ENCODE data around the gene RGS6. TPM values are rescaled to one million over a fixed set of nuclear protein-coding genes. Genes with fewer than 3 reads are reported as not detected.

The RGS6 gene
- total and polyA plus RNA-seq, 5 donors from 2014 or later, result 0.13 to 1.5 (median 0.69) TPM

DNA sequence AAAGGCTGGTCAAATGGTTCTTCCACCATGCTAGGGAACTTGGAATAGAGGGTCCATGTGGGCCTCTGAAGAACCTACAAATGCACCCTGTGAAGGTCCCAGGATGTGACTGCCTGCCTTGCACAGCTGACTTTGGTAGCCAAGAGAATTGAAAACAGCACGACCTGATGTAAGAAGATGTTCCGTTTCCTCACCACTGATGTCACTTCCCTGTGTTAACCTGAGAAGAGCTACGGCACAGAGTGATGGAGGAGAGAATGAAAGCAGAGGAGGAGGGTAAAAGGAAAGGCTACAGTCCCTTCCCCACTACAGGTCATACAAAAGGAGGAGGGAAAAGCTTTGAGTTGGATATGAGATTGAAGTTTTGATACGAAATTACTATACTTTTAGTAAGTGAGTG, 328.8 kb downstream of the RGS6 start:
- peaks cover 0 to 7% (median 2%) of the 10 kb centered on the region in 7 donors for H3K9me3 Mint-ChIP-seq
- H3K27ac ChIP-seq (ENCODE audit: insufficient read depth, low read length, poor library complexity, severe bottlenecking), result no peak overlapping the region
- no peaks in the 10 kb centered on the region for H3K4me1 ChIP-seq (ENCODE audit: control insufficient read depth, insufficient read depth, low read length, poor library complexity, severe bottlenecking)
- ATAC-seq (ENCODE audit: low read depth in 2 of 2) (no peak), DNase-seq (no peak)
- no peaks in the 10 kb centered on the region for H3K36me3 ChIP-seq (ENCODE audit: control insufficient read depth, insufficient read depth, low read length)
- H3K36me3 Mint-ChIP-seq, result no peaks in the 10 kb centered on the region
- no peak overlapping the region for H3K4me3 Mint-ChIP-seq
- no peak overlapping the region for H3K4me3 ChIP-seq (ENCODE audit: low read depth, low read length)
- H3K9me3 ChIP-seq (ENCODE audit: control insufficient read depth in 2 of 2, low read length in 2 of 2), result no peaks in the 10 kb centered on the region
- peaks cover 12% of the 10 kb centered on the region for H3K27me3 Mint-ChIP-seq
- no peak overlapping the region for H3K27ac Mint-ChIP-seq
- peaks cover 0 to 2% (median 0%) of the 10 kb centered on the region in 4 donors for H3K4me1 Mint-ChIP-seq
- peaks cover 4% of the 10 kb centered on the region for H3K27me3 ChIP-seq (ENCODE audit: control insufficient read depth, insufficient read depth, low read length)

- Histone ChIP-seq H3K4me1 (ENCODE audit: control insufficient read depth, insufficient read depth, low read length, poor library complexity, severe bottlenecking) (no peaks in the 10 kb centered on the region), H3K4me3 (ENCODE audit: low read depth, low read length) (no peak overlapping the region), H3K27me3 (ENCODE audit: control insufficient read depth, insufficient read depth, low read length) (peaks cover 4% of the 10 kb centered on the region), H3K27ac (ENCODE audit: insufficient read depth, low read length, poor library complexity, severe bottlenecking) (no peak overlapping the region), H3K9me3 (ENCODE audit: control insufficient read depth in 2 of 2, low read length in 2 of 2) (no peaks in the 10 kb centered on the region), H3K36me3 (ENCODE audit: control insufficient read depth, insufficient read depth, low read length) (no peaks in the 10 kb centered on the region)
- H3K36me3 Mint-ChIP-seq, result no peaks in the 10 kb centered on the region
- peaks cover 0 to 7% (median 2%) of the 10 kb centered on the region in 7 donors for H3K9me3 Mint-ChIP-seq
- no peak for ATAC-seq (ENCODE audit: low read depth in 2 of 2)
- H3K4me3 Mint-ChIP-seq, result no peak overlapping the region
- H3K4me1 Mint-ChIP-seq, result peaks cover 0 to 2% (median 0%) of the 10 kb centered on the region in 4 donors
- DNase-seq, result no peak
- no peak overlapping the region for H3K27ac Mint-ChIP-seq
- H3K27me3 Mint-ChIP-seq, result peaks cover 12% of the 10 kb centered on the region
Observed at GRCh38 chr14:72262771-72263170, 330.5 kb downstream of the RGS6 start.

- peaks cover 12% of the 10 kb centered on the region for H3K27me3 Mint-ChIP-seq
- H3K4me3 ChIP-seq (ENCODE audit: low read depth, low read length), result no peak overlapping the region
- H3K9me3 ChIP-seq (ENCODE audit: control insufficient read depth in 2 of 2, low read length in 2 of 2), result no peaks in the 10 kb centered on the region
- H3K4me1 Mint-ChIP-seq, result peaks cover 0 to 2% (median 0%) of the 10 kb centered on the region in 4 donors
- no peaks in the 10 kb centered on the region for H3K36me3 Mint-ChIP-seq
- no peak for DNase-seq
- peaks cover 0 to 7% (median 1%) of the 10 kb centered on the region in 7 donors for H3K9me3 Mint-ChIP-seq
- no peak overlapping the region for H3K27ac ChIP-seq (ENCODE audit: insufficient read depth, low read length, poor library complexity, severe bottlenecking)
- no peak overlapping the region for H3K4me3 Mint-ChIP-seq
- H3K36me3 ChIP-seq (ENCODE audit: control insufficient read depth, insufficient read depth, low read length), result no peaks in the 10 kb centered on the region
- H3K27me3 ChIP-seq (ENCODE audit: control insufficient read depth, insufficient read depth, low read length), result peaks cover 4% of the 10 kb centered on the region
- H3K4me1 ChIP-seq (ENCODE audit: control insufficient read depth, insufficient read depth, low read length, poor library complexity, severe bottlenecking), result no peaks in the 10 kb centered on the region
- no peak for ATAC-seq (ENCODE audit: low read depth in 2 of 2)
- no peak overlapping the region for H3K27ac Mint-ChIP-seq
Observed at GRCh38 chr14:72264716-72265115, 332.5 kb downstream of the RGS6 start.

DNA sequence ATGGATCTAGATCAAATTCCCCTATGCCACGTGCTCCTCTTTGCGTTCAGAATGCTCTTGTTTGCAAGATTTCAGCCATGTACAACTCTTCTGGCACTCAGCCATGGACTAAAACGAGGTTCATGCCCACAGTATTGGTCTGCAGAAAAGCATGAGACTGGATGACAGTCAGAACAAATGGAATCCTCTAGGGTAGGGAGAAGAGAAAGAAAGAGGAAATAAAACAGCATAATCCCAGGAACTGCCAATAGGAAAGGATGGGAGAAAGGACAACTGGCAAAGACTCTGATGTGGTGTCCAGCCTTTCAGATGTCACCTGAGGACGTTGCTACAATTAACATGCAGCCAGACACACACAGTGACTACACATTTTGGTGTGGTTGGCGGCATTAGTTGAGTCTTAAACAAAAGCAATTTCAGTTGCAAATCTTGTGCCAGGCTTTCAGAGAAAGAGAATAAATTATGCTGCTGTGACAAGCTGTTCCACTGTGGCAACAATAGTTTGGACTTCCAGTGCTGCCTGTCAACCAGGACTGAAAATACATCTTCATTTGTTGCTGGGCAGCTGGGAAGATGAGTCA, 338.0 kb downstream of the RGS6 start:
- Mint-ChIP-seq H3K9me3 (peaks cover 0 to 4% (median 2%) of the 10 kb centered on the region in 7 donors), H3K27me3 (no peaks in the 10 kb centered on the region), H3K27ac (peak overlapping the region in 1 of 3 donors; percentile 5), H3K4me1 (no peaks in the 10 kb centered on the region), H3K36me3 (no peaks in the 10 kb centered on the region), H3K4me3 (no peak overlapping the region)
- ATAC-seq (ENCODE audit: low read depth in 2 of 2) (no peak), DNase-seq (no peak)
- H3K36me3 ChIP-seq (ENCODE audit: control insufficient read depth, insufficient read depth, low read length), result no peaks in the 10 kb centered on the region
- H3K27ac ChIP-seq (ENCODE audit: insufficient read depth, low read length, poor library complexity, severe bottlenecking), result no peak overlapping the region
- no peaks in the 10 kb centered on the region for H3K4me1 ChIP-seq (ENCODE audit: control insufficient read depth, insufficient read depth, low read length, poor library complexity, severe bottlenecking)
- H3K4me3 ChIP-seq (ENCODE audit: low read depth, low read length), result no peak overlapping the region
- peaks cover 2% of the 10 kb centered on the region for H3K27me3 ChIP-seq (ENCODE audit: control insufficient read depth, insufficient read depth, low read length)
- no peaks in the 10 kb centered on the region for H3K9me3 ChIP-seq (ENCODE audit: control insufficient read depth in 2 of 2, low read length in 2 of 2)

- Mint-ChIP-seq H3K4me1 (no peaks in the 10 kb centered on the region), H3K27me3 (peaks cover 3% of the 10 kb centered on the region), H3K9me3 (peaks cover 0 to 4% (median 1%) of the 10 kb centered on the region in 7 donors), H3K27ac (no peak overlapping the region), H3K4me3 (no peak overlapping the region), H3K36me3 (no peaks in the 10 kb centered on the region)
- Histone ChIP-seq H3K36me3 (ENCODE audit: control insufficient read depth, insufficient read depth, low read length) (no peaks in the 10 kb centered on the region), H3K27me3 (ENCODE audit: control insufficient read depth, insufficient read depth, low read length) (peaks cover 2% of the 10 kb centered on the region), H3K27ac (ENCODE audit: insufficient read depth, low read length, poor library complexity, severe bottlenecking) (no peak overlapping the region), H3K9me3 (ENCODE audit: control insufficient read depth in 2 of 2, low read length in 2 of 2) (no peaks in the 10 kb centered on the region), H3K4me1 (ENCODE audit: control insufficient read depth, insufficient read depth, low read length, poor library complexity, severe bottlenecking) (no peaks in the 10 kb centered on the region), H3K4me3 (ENCODE audit: low read depth, low read length) (no peak overlapping the region)
- ATAC-seq (ENCODE audit: low read depth in 2 of 2) (no peak), DNase-seq (no peak)
Observed at GRCh38 chr14:72270749-72271148, 338.5 kb downstream of the RGS6 start.

DNA sequence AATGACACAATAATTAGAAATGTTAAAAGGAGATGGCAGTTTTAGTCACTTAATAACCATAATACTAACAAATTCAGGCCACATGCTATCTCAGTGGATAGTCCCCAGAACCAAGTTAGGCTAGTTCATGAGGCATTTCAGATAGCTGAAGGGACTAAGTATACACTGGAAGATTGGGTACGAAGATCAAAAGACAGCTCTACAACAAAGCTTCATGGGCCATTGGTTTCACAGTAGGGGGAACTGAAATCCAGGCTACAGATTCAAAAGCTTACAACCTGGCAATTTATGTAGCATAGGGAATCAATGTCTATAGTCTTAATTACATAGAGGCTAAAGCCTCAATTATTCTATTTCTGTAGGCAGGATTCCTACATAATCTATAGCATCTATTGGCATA, 343.0 kb downstream of the RGS6 start:
- H3K9me3 Mint-ChIP-seq, result peaks cover 0 to 4% (median 1%) of the 10 kb centered on the region in 7 donors

DNA sequence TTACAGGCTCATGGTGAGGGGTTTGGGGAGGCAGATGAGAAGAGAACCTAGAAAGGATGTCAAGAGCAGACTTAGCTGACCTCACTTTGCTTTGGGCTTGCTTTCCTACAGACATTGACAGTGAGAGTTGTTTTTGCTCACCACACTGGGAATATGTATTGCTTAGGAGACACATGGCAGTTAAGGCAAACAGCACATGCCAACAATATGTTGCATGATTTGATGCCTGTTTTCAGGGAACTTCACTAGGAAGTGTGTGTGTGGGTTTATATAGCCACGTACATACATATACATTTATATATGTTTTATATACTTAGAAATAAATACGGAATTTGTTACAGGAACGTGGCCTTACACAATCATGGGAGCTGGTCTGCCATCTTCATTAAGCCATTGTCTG, 346.1 kb downstream of the RGS6 start:
- no peak overlapping the region for H3K27ac Mint-ChIP-seq
- H3K9me3 ChIP-seq (ENCODE audit: control insufficient read depth in 2 of 2, low read length in 2 of 2), result peaks cover 3 to 4% of the 10 kb centered on the region in 2 experiments
- no peaks in the 10 kb centered on the region for H3K36me3 Mint-ChIP-seq
- no peaks in the 10 kb centered on the region for H3K4me1 ChIP-seq (ENCODE audit: control insufficient read depth, insufficient read depth, low read length, poor library complexity, severe bottlenecking)
- no peak for DNase-seq
- no peak overlapping the region for H3K27ac ChIP-seq (ENCODE audit: insufficient read depth, low read length, poor library complexity, severe bottlenecking)
- H3K4me3 ChIP-seq (ENCODE audit: low read depth, low read length), result no peak overlapping the region
- no peaks in the 10 kb centered on the region for H3K4me1 Mint-ChIP-seq
- H3K27me3 Mint-ChIP-seq, result peaks cover 4% of the 10 kb centered on the region
- H3K27me3 ChIP-seq (ENCODE audit: control insufficient read depth, insufficient read depth, low read length), result no peaks in the 10 kb centered on the region
- H3K9me3 Mint-ChIP-seq, result peaks cover 0 to 9% (median 5%) of the 10 kb centered on the region in 7 donors
- ATAC-seq (ENCODE audit: low read depth in 2 of 2), result no peak
- H3K36me3 ChIP-seq (ENCODE audit: control insufficient read depth, insufficient read depth, low read length), result no peaks in the 10 kb centered on the region
- no peak overlapping the region for H3K4me3 Mint-ChIP-seq

More for the DNA sequence above, 343.0 kb downstream of the RGS6 start:
- H3K36me3 Mint-ChIP-seq, result no peaks in the 10 kb centered on the region
- no peak overlapping the region for H3K27ac ChIP-seq (ENCODE audit: insufficient read depth, low read length, poor library complexity, severe bottlenecking)
- H3K4me1 ChIP-seq (ENCODE audit: control insufficient read depth, insufficient read depth, low read length, poor library complexity, severe bottlenecking), result no peaks in the 10 kb centered on the region
- no peaks in the 10 kb centered on the region for H3K9me3 ChIP-seq (ENCODE audit: control insufficient read depth in 2 of 2, low read length in 2 of 2)
- no peaks in the 10 kb centered on the region for H3K4me1 Mint-ChIP-seq
- no peaks in the 10 kb centered on the region for H3K36me3 ChIP-seq (ENCODE audit: control insufficient read depth, insufficient read depth, low read length)
- H3K4me3 Mint-ChIP-seq, result no peak overlapping the region
- peaks cover 4% of the 10 kb centered on the region for H3K27me3 Mint-ChIP-seq
- H3K4me3 ChIP-seq (ENCODE audit: low read depth, low read length), result no peak overlapping the region
- H3K27me3 ChIP-seq (ENCODE audit: control insufficient read depth, insufficient read depth, low read length), result peaks cover 2% of the 10 kb centered on the region
- DNase-seq (no peak), ATAC-seq (ENCODE audit: low read depth in 2 of 2) (no peak)
- H3K27ac Mint-ChIP-seq, result no peak overlapping the region

- no peak overlapping the region for H3K27ac Mint-ChIP-seq
- Histone ChIP-seq H3K9me3 (ENCODE audit: control insufficient read depth in 2 of 2, low read length in 2 of 2) (peaks cover 12 to 24% of the 10 kb centered on the region in 2 experiments), H3K27me3 (ENCODE audit: control insufficient read depth, insufficient read depth, low read length) (no peaks in the 10 kb centered on the region), H3K4me1 (ENCODE audit: control insufficient read depth, insufficient read depth, low read length, poor library complexity, severe bottlenecking) (no peaks in the 10 kb centered on the region), H3K27ac (ENCODE audit: insufficient read depth, low read length, poor library complexity, severe bottlenecking) (no peak overlapping the region), H3K4me3 (ENCODE audit: low read depth, low read length) (no peak overlapping the region), H3K36me3 (ENCODE audit: control insufficient read depth, insufficient read depth, low read length) (no peaks in the 10 kb centered on the region)
- DNase-seq (no peak), ATAC-seq (ENCODE audit: low read depth in 2 of 2) (no peak)
- peaks cover 3% of the 10 kb centered on the region for H3K27me3 Mint-ChIP-seq
- H3K36me3 Mint-ChIP-seq, result no peaks in the 10 kb centered on the region
- no peaks in the 10 kb centered on the region for H3K4me1 Mint-ChIP-seq
- peaks cover 4 to 37% (median 20%) of the 10 kb centered on the region in 7 donors for H3K9me3 Mint-ChIP-seq
- H3K4me3 Mint-ChIP-seq, result no peak overlapping the region
Observed at GRCh38 chr14:72284176-72284575, 351.9 kb downstream of the RGS6 start.
